NCI-H524 (cell line): ENCODE data around the gene CRYBG1.

Experiments used
- DNase-seq, 2 experiments: peaks; one replicate each; lab custom pipeline; 2025; lab: John Stamatoyannopoulos, UW

CRYBG1 gene

DNA sequence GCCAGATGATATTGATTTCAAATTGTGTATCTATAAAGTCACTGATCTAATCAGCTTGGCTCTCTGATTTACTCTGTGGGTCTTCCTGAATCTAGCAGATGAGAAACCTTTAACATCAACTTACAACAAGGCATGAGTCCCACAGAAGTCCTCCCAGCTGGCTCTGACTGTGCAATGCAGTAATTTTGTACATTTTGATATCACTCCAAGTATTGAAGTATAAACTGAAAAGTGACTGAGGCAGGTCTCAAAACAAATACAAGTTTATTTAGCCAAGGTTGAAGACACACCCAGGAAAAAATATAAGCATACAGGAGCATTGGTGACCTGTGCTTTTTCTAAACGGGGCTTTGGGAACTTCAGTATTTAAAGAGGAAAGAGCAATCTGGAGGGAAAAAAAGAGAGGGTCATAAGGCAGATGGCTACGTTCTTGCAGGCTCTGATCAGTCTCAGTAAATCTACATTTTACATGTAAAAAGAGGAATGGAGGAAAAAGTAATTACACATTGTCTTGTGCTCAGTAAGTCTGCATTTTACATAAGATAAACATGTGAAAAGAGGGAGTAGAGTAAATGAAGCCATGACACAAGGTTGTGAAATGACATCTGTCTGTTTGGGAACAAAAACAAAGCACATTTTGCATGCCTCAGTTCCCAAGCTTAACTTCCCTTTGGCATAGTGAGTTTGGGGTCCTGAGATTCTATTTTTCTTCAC, 59.5 kb downstream of the CRYBG1 start:
- DNase-seq: no peak

- no peak for DNase-seq
Observed at GRCh38 chr6:106421496-106421895, 61.0 kb downstream of the CRYBG1 start.

- DNase-seq: no peak
Observed at GRCh38 chr6:106422534-106422933, 62.0 kb downstream of the CRYBG1 start.

DNA sequence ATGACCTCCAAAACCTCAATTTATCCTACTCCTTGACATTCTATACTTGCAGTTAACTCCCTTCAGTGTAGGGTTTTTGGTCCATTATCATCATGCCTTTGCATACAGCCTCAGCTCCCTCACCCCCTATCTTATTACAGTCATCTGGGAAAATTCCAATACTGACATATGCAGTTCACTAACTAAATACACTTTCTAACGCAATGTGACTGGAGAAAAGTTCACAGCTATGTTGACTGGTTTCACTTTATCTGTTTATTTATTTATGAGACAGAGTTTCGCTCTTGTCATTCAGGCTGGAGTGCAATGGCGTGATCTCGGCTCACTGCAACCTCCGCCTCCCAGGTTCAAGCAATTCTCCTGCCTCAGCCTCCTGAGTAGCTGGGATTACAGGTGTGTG, 64.9 kb downstream of the CRYBG1 start:
- no peak for DNase-seq

GRCh38 chr6:106426250-106426970, 65.9 kb downstream of the CRYBG1 start:
- no peak for DNase-seq

- no peak for DNase-seq
Observed at GRCh38 chr6:106430466-106430865, 69.9 kb downstream of the CRYBG1 start.

DNA sequence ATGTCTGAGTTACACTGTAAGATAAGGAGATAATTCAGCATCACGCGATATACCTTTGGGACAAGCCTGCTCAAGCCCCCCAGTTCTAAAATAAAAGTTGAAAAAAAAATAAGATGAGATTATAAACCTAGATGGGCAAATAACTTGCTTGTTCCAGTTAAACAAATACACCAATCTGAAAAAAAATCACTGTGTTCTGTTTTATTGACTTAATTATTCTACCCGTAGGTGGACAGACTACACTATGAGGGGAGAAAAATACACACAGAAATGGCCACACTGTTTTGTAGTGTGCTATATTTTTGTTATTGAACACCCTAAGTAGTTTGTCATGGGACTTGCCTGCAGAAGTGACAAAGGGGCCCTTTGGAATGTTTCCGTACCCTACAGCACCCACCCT, 70.9 kb downstream of the CRYBG1 start:
- DNase-seq: no peak

DNA sequence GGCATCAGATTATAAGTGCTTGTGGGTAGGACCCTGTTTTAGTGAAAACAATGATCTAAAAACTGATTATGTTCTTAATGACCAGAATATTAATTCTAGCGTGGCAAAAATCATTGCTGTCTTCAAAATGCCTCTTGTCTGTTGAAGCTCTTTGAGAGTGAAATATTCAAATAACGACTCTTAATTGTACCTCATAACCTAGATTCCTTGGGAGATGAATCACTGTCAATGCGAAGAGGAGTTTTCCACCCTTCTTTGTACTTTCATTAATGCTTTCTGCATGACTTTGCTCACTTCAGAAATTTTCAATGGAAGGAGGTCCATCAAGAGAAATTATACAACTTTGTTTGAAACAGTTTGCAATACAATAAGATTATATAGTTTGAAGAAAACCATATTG, 71.5 kb downstream of the CRYBG1 start:
- no peak for DNase-seq

DNA sequence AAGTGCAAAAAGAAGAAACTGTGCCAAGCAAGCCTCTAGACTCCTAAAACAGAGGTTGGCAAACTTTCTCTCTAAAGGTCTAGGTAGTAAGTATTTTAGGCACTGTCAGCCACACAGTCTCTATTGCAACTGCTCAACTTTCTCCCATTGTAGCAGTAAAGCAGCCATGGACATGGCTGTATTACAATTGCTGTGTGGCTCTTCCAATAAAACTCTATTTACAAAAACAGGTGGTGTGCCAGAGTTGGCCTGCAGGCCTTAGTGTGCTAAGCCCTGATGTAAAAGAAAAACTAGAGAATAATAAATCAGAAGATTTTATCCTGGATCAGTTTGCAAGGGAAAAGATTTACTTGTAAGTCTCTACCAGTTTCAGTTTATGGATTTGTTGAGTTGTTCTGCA, 74.0 kb downstream of the CRYBG1 start:
- DNase-seq: no peak

DNA sequence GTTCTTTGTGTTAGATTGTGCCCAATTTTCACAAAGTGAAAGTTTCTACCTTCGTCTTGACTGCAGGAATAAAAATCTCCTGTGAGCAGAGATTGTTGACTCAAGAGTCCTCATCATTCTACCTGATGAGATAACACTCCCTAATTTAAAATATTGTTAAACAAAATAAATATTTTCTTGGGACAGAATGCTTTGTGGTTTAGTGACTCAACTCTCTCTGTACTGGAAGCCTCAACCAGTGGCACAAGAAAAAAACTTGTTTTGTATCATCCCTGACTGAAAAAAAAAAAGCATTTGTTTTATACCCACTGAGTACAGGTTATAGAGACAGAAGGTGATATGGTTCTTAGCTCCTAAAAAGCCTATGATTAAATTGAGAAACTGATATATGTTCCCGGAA, 78.9 kb downstream of the CRYBG1 start:
- DNase-seq: no peak

DNA sequence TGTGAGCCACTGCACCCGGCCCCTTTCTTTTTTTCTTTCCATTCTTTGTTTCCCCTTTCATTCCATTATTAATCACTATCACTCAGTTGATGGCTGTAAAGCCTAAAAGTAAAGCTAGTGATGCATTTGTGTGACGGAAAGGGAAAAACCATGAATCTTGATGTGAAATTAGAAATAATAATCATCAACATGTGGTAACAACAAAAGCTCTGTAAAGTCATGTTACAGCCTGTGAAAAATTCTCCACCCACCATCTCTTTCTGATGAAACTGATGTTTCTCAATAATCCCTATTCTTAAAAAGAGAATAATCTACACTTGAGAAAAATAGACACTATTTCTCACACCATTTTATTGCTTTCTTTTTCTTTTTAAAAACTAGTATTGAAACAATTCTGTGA, 80.0 kb downstream of the CRYBG1 start:
- no peak for DNase-seq

DNA sequence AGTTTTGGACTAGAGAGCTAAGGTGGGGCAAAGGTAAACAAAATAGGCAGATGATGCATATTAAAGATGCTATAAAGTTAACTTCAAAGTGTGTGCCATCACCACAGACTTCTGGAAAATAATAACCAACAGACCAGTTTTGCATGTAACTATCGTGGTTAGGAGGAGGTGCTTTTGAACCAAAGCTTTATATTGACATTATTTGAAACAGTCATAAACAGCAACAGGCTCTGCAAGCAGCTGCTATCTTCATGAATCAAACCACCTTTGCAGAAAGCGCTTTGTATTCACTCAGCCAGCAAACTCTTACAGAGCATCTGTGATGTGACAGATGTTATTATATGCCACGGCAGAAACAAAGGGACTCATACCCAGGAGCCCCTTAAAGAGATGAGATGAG, 81.9 kb downstream of the CRYBG1 start:
- DNase-seq: peak; percentile 63 to 89

DNA sequence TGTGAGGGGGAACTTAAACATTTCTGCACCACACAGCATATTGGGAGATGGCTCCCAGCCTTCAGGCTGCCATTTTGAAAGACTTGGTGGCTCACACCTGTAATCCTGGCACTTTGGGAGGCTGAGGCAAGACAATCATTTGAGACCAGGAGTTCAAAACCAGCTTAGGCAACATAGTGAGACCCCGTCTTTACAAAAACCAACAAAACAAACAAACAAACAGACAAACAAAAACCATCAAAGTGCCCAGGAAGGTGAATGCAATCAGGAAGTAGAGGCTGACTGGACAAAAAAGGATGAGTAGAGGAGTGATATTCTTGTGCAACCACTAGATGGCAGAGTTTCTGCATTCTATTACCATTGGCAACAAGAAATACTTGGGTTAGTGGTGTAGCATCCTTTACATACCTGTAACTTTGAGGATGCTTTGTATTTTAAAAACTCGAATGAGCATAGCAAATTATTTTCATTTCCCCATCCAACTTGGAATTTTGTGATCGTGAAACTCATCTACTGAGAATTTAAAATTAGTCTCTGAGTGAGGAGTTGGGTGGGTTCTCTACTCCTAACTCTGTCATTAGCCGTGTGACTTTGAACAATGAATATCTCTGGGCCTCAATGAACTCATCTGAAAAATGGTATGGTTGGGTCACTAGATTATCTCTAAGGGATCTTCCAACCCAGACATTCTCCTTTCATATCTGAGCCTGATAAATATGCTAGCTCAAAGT, 84.4 kb downstream of the CRYBG1 start:
- peak in 1 of 2 experiments; percentile 70 for DNase-seq

DNA sequence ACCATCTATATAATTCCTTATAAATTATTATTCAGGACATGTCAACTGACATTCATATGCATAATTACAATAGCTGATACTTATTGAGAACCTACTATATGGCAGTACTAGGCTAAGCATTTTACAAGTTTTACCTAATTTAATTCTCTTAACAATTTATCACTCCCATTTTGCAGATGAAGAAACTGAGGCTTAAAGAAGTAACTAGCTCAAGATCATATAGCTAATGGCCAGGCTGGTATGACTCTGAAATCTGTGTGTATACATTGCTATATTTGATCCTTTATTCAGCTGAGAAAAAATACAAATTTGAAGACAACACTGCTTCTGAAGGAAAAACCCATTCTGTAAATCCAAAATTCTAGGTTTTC, 85.0 kb downstream of the CRYBG1 start:
- no peak for DNase-seq

- peak in 1 of 2 experiments; percentile 32 for DNase-seq
Observed at GRCh38 chr6:106446287-106446885, 85.9 kb downstream of the CRYBG1 start.

DNA sequence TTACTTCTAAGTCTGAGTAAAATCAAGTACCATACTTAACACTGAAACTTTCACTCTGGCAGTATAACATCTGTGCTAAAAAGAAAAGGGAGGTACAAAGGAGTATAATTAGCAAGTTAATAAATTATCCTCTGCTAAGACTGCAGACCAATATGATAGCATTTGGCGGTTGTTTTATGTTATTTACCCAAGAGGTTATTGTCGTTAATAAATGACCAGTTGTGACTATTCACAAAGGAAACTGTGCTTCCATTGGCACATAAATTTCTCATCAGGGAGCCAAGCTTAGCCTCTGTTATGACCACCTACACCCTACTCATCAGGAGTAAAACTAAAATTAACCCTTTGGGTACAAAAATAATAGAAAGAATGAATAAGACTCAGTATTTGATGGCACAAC, 86.5 kb downstream of the CRYBG1 start:
- DNase-seq: no peak

DNA sequence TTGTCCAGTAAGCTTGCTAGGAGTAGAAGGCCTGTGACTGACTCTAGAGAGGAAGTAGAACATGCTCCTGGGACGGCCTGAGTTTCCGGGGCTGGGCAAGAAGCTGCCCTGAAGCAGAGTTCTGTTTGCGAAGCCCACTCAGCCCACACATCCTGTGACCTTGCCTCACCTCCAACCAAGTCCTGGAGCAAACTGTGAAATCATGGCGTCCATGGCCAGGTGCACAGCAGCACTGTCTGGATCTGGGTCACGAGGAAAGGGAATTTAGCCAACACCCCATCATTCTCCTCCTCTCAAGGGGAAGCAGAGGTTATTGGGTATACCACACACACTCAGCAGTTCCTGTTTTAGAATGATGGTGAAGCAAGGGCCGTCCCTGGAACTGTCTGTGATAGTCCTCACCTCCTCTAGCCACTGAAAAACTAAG, 87.5 kb downstream of the CRYBG1 start:
- DNase-seq: no peak

DNA sequence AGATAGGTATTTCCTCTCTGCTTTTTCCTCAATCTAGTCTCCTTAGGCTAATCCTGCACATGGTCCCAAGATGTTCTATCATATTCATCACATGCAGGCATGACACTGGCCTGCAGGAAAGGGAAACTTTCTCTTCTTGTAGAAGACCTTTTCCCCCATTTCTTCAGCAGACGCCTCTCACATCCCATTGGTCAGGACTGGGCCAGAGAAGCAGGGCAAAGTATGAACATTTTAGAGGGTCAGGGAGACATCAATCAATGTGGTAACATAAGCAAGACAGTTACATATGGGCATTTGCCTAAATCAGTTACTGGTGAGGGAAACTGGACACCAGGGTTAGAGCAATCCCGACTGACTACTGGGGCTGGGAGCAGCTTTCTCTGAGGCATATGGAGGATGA, 90.1 kb downstream of the CRYBG1 start:
- DNase-seq: peak in 1 of 2 experiments; percentile 40

- no peak for DNase-seq
Observed at GRCh38 chr6:106451439-106451838, 90.9 kb downstream of the CRYBG1 start.

DNA sequence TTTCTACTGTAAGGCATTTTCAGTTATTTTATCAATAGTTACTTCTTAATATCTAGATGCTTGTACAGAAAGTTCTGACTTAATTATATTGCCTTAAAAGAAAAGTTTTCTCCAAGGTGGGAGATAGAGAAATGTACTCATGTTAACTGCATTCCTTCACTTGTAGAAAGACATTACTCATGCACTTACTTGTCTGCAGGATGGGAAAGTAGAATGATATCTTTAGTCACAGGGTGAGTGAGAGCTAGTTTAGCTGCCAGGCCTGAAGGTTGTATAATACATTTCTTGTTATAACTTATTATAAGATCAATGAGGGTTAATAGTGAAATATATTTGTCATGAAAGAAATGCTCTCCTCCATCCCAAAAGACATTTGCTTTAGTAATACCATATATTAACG, 92.1 kb downstream of the CRYBG1 start:
- DNase-seq: no peak

- peak in 1 of 2 experiments; percentile 15 for DNase-seq
Observed at GRCh38 chr6:106453756-106454367, 93.3 kb downstream of the CRYBG1 start.

DNA sequence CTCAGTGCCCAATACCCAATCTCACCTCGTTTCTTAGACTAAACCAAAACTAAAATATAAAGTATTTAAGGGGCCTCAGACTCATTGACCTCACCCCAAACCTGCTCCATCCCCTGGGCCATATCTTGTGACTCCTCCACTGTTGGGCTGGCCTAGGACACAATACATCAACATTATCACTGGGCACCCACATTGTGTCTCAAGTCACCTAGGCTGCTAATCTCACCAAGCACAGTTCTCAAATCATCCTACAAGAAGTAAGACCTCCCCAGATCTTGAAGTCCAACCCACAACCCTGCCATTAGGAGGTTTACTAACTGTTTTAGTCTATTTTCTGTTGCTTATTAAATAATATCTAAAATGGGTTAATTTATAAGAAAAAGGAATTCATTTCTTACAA, 96.2 kb downstream of the CRYBG1 start:
- no peak for DNase-seq
